HG03378 (cell line): ENCODE measurements around the gene MACF1.
A peak's percentile ranks its signal among the peaks of the same experiment; 100 is the strongest.
"Not testable (repeated sequence)": the region's sequence is repeated elsewhere in the genome, so short reads cannot be mapped to it uniquely, and the experiment has no call there.

Source experiments
- ATAC-seq: cut with Tn5 transposase; IDR thresholded peaks from one replicate; pipeline ENCODE4 v1.9.1; 2021; ENCODE audit warnings: mild to moderate bottlenecking, moderate library complexity; ENCODE audit not compliant: unreplicated experiment

MACF1 gene

GRCh38 chr1:39507230-39507928 lies 302.9 kb downstream of the MACF1 start:
- no peak for ATAC-seq

- no peak for ATAC-seq
Measured at GRCh38 chr1:39508266-39508665, 303.8 kb downstream of the MACF1 start.

DNA sequence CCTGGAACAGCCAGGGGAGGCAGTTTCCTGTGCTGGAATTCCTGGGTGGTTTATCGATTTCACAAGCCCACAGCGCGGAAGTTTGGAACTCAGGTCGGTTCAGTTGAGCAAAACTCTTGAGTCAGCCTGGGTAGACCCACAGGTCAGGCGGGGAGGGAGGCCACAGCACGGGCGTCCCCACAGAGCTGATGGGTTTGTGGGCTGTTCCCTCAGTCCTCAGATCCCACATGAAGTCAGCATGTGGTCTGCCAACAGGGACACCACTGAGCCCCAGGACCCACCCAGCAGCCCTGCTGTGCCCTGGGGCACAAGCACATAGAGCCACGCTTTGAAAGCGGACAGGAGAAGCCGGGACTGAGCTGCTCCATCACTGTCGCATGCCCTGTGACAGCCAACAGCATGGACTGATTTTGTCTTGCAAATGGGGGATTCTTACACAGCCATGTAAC lies 304.4 kb downstream of the MACF1 start:
- ATAC-seq = no peak

DNA sequence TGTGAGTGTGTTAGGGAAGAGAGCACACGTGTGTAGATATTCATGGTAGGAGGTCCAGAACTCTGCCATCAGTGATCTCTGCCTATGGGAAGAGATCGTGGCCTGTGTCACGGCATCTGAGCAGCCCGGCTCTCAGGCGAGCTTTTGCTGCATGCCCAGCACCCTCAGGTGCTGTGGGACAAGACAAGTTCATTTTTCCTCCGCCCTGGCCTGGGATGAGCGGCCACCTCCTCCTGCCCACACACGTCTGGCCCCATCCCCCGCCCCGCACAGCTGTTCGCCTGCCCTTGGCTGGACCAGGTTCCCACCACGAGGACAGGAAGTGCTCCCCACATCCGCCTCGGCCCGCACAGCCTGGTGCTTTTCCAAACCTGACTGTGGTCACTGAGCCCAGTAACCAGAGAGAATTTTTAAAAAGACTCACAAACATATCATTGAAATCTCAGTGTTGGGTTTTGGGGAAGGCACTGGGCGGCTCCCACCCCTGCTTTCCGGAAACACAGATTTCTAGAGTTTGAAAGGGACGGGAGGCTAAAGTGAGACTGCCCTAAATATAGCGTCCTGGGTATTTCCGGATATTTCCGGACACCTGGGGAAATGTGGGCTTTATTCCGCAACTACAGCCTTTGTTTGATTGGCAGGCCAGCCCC lies 305.0 kb downstream of the MACF1 start:
- ATAC-seq = no peak

GRCh38 chr1:39510570-39511186 lies 306.2 kb downstream of the MACF1 start:
- ATAC-seq = not testable (repeated sequence)

- ATAC-seq = not testable (repeated sequence)
Measured at GRCh38 chr1:39511477-39511876, 307.0 kb downstream of the MACF1 start.

DNA sequence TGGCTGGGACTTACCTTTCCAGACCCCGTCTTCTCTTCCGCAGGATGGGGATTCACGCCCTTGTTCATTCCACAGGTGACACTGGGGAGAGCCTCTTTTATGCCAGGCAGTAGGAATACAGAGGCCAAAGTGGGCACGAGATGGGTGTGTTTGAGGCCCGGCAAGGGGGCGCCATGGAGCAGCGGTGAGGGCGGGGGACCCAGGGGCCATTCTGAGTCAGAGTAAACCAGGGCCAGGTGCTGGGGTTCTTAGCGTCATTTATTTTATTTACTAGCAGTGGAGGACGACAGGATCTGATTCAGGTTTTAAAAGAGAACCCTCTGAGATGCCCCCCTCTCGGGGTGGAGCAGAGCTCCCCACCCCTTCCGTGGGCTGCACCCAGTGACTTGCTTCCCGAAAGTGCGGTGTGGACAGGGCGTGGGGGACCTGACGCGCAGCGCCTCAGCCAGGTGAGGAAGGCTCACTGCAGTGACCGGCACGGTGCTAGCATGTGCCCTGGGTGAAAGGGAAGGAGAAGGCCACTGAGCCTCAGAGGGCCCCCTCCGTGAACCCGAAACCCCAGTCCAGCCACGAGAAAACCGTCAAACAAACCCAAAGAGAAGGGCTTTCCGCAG lies 307.8 kb downstream of the MACF1 start:
- not testable (repeated sequence) for ATAC-seq

DNA sequence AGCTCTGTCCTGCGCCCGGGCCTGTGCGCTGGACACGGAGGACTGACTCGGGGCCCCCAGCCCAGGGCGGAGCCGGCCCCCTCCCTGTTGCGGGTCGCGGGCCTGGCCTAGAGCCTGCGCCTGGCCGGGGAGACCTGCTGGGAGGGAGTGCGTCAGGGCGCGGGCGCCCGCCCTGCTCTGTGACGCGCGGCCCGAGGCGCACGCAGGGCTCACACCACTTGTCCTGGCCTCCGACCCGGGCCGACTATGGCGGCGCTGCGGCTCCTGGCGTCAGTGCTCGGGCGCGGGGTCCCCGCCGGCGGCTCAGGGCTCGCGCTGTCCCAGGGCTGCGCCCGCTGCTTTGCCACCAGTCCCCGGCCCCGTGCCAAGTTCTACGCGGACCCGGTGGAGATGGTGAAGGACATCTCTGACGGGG lies 310.2 kb downstream of the MACF1 start:
- ATAC-seq = not testable (repeated sequence)

GRCh38 chr1:39515131-39516086 lies 310.9 kb downstream of the MACF1 start:
- ATAC-seq = not testable (repeated sequence)

DNA sequence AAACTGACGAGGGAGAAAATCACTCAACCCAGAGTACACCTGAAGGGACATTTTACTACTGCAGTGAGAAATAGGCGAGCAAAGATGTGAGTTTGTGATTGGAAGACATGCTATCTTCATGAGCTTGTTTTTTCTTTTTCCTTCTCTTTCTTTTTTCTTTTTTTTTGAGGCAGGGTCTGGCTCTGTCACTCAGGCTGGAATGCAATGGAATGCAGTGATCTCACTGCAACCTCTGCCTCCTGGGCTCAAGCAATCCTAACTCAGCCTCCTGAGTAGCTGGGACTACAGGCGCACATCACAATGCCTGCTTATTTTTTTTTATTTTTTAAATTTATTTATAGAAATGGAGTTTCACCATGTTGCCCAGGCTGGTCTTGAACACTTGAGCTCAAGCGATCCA lies 312.3 kb downstream of the MACF1 start:
- ATAC-seq = not testable (repeated sequence)

DNA sequence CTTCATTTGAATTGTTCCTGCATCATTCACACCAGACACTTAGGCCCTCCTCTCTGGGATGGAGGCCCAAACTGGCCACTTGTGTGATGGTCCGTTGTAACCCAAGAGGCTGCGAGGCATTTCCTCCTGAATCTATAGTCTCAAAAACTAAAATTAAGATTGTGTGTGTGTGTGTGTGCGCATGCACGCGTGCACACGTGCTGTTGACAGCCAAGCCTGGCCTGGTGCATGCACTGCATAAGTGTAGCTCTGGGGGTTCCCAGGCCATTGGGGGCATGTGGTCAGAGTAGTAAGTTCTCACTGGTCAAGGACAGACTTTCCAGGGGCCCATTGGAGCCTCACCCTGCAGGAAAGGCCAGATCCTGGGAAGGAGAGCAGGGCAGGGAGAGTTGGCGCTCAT lies 313.4 kb downstream of the MACF1 start:
- not testable (repeated sequence) for ATAC-seq

DNA sequence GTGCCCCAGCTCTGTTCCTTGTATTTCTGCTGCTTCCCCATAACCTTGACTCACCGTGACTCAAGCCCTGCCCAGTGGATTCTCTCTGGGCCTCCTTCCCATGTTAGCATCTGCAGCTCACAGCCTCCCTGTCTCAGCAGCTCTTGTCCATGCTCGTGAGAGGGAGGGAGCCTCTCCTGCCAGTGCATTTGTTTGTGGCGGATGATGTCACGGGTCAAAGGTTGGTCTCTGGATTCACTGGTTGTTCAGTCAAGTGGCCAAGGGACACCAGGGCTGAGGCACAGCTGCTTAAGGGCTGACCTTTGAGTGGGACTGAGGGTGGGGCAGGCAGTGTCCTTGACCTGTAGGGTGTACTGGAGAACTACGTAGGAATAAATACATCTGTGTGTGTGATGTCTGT lies 314.9 kb downstream of the MACF1 start:
- not testable (repeated sequence) for ATAC-seq

DNA sequence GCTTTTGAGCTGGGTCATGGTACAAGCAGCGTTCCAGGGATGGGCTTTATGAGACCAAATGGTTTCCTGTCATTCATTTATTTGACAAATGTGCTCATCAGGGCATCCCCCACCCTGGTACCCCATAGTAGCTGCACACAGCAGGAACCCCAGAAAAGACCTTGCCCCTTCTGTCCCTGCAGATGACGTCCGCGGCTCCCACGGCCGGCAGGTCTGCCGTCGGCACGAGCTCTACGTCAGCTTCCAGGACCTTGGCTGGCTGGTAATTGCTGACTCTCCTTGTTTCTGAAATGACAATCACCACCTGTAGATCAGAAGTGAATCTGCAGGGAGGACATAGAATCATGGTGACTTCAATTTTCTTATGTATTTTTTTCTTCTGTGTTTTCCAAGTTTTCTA lies 317.7 kb downstream of the MACF1 start:
- not testable (repeated sequence) for ATAC-seq

DNA sequence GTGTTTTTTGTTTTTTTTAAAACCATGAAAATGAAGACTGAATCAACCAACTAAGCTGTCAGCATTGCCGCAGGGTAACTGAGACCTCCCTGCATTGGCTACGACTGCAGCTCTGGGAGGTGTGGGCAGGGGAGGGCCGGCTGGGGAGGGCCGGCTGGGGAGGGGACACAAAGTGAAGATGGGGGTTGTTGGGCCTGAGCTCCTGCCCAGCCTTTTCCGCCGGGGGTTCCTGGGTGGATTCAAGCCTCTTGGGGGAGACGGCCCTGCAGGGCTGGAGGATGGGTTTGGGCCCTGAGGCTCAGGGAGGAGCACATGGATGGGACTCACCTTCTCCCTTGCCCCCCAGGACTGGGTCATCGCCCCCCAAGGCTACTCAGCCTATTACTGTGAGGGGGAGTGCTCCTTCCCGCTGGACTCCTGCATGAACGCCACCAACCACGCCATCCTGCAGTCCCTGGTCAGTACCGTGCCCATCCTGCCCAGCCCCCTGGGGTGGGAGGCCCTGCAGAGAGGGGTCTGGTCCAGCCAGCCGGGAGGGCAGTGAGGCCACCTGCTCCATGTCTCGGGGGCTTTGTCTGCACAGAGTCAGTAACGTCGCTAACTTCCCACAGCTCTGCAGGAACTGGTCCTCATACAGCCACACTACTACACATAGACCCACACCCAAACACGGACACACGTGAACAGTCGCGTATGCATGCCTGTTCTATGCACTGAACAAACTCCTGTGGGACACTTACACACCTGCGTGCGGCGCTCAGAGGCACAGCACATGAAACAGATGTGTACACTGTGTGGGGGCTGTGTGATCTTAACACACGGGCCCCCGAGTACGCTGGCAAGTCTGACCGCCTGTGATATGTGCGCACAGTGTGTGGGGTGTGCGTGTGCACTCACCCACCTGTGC lies 318.4 kb downstream of the MACF1 start:
- no peak for ATAC-seq

- ATAC-seq = no peak
Measured at GRCh38 chr1:39524171-39524570, 319.7 kb downstream of the MACF1 start.

GRCh38 chr1:39524591-39525365 lies 320.3 kb downstream of the MACF1 start:
- ATAC-seq = no peak

DNA sequence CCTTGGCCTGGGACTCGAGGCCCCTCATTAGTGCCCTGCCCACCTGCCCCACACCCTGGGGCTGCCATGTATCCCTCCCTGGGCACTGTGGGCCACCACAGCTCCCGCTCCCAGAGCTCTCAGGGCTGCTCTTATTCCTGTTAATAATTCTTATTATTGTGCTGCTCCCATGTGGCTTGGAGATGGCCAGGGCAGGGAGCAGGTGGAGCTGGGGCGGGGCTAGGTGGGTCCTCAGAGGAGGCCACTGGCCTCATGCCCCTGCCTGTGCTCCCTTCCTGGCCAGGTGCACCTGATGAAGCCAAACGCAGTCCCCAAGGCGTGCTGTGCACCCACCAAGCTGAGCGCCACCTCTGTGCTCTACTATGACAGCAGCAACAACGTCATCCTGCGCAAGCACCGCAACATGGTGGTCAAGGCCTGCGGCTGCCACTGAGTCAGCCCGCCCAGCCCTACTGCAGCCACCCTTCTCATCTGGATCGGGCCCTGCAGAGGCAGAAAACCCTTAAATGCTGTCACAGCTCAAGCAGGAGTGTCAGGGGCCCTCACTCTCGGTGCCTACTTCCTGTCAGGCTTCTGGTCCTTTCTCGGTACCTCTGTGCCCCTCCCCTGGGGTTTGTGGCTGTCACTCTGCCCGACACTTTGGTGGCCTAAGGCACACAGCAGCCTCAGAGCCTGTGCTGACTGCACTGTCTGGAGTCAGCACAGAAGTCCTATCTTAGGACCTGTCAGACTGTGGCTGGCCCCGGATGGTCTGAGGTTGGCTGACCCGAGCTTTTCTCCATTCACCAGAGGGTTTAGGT lies 321.1 kb downstream of the MACF1 start:
- ATAC-seq = peak; percentile 85
